Prostate gland (tissue), 2 donors: Measurements from ENCODE around the gene KCNE3. TPM values are rescaled to one million over a fixed set of nuclear protein-coding genes. Genes with fewer than 3 reads are reported as not detected.

Experiments
- DNase-seq: peaks from one replicate; pipeline ENCODE4 v3.0.0-alpha.2; 2019; ENCODE audit warnings: low spot score
- H3K27ac ChIP-seq, 2 donors: fragments of 200-600 bp; sonication (generic); 2 replicates each; pipeline ENCODE4 v1.5.1; 2017 to 2019
- H3K27me3 ChIP-seq: fragments of 200-600 bp; sonication (generic); replicated peaks from 2 replicates; pipeline ENCODE4 v1.5.1; 2019; ENCODE audit not compliant: insufficient read depth
- H3K36me3 ChIP-seq, 2 donors: fragments of 200-600 bp; sonication (generic); 1 replicate in 1 of 2; 2 replicates in 1 of 2; pipeline versions ENCODE4 v1.5.1 to v1.8.1; 2017 to 2019
- H3K4me1 ChIP-seq: fragments of 200-600 bp; sonication (generic); replicated peaks from 2 replicates; pipeline ENCODE4 v1.5.1; 2019
- H3K4me3 ChIP-seq, 2 donors: fragments of 200-600 bp; sonication (generic); 2 replicates each; pipeline ENCODE4 v1.5.1; 2017 to 2019
- H3K9me3 ChIP-seq: fragments of 200-600 bp; sonication (generic); 2 replicates; pipeline ENCODE4 v1.5.1; 2017
- CTCF ChIP-seq, 4 experiments: fragments of 200-600 bp in 2 of 4; fragments of 450-650 bp in 2 of 4; sonication (generic) in 2 of 4; IDR thresholded peaks; 1 replicate in 3 of 4; 2 replicates in 1 of 4; pipeline ENCODE4 v1.5.1; 2016 to 2019; ENCODE audit warnings: antibody characterized with exemption in 4 of 4, mild to moderate bottlenecking in 2 of 4, moderate library complexity in 2 of 4
- POLR2A ChIP-seq: fragments of 450-650 bp; IDR thresholded peaks from one replicate; pipeline ENCODE4 v1.6.1; 2016; ENCODE audit warnings: antibody characterized with exemption, mild to moderate bottlenecking
- POLR2AphosphoS5 ChIP-seq: sonication (generic); formaldehyde crosslinking; IDR thresholded peaks from one replicate; pipeline ENCODE4 v1.6.1; 2017; ENCODE audit warnings: antibody characterized with exemption
- WGBS: methylation state at CpG from one replicate; pipeline ENCODE4 v1.1.5; 2018; 5-methylcytosine and 5-hydroxymethylcytosine counted together
- intact Hi-C: fragments of 100-400 bp; cut with DNase I; formaldehyde crosslinking; loops from one replicate; pipeline ENCODE4 v1.14.2; 2022
- total RNA-seq, 2 donors: library from RNA; depleted of rRNA; stranded (reverse); fragments of >200 nt; gene quantifications; one replicate each; pipeline ENCODE4 v1.1.0, GENCODE V29; 2016

Gene KCNE3
- total RNA-seq, 2 donors from 2014 or later = 8.2 to 10.7 TPM

DNA sequence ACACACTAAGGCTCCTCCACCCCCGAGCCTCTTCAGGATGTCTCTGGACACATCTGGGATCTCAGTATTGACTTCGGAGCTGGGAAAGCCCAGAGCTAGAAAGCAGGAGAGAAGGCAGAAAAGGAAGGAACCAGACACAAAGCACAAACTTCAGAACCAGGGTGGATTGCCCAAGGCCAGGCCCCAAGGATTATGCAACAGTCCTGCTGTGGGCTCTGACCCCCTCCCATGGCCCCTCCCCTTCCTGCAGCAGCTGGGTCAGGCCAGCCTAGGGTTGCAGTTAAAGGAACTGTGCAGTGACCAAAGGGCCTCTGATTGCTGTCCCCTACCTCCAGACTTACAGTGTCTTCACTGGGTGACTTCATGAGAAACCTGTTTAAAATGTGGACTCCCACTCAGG lies 5.3 kb downstream of the KCNE3 start:
- DNase-seq = no peak
- H3K9me3 ChIP-seq = no peaks in the 10 kb centered on the region
- no peak for TF ChIP-seq POLR2AphosphoS5
- no peak for TF ChIP-seq POLR2A
- TF ChIP-seq CTCF (IDR thresholded peaks at IDR 0.05) = no peak
- peak overlapping the region in 1 of 2 donors; percentile 47 for H3K27ac ChIP-seq
- no peaks in the 10 kb centered on the region for H3K4me1 ChIP-seq
- 75% methylated on average over 2 of the region's 2 CpGs for WGBS
- intact Hi-C loops = no loop called here
- no peak overlapping the region for H3K4me3 ChIP-seq
- H3K27me3 ChIP-seq = no peaks in the 10 kb centered on the region
- no peaks in the 10 kb centered on the region for H3K36me3 ChIP-seq

GRCh38 chr11:74460481-74461154 lies 6.7 kb downstream of the KCNE3 start:
- intact Hi-C loops = no loop called here
- Histone ChIP-seq H3K36me3 (no peaks in the 10 kb centered on the region), H3K9me3 (no peaks in the 10 kb centered on the region), H3K4me3 (no peak overlapping the region), H3K27ac (no peak overlapping the region), H3K4me1 (no peaks in the 10 kb centered on the region), H3K27me3 (no peaks in the 10 kb centered on the region)
- WGBS = 74% methylated on average over 2 of the region's 2 CpGs
- no peak for DNase-seq
- TF ChIP-seq POLR2A (no peak), POLR2AphosphoS5 (no peak), CTCF (IDR thresholded peaks at IDR 0.05) (no peak)

- no peak for DNase-seq
These were observed 7.3 kb downstream of the KCNE3 start for GRCh38 chr11:74460065-74460464.

DNA sequence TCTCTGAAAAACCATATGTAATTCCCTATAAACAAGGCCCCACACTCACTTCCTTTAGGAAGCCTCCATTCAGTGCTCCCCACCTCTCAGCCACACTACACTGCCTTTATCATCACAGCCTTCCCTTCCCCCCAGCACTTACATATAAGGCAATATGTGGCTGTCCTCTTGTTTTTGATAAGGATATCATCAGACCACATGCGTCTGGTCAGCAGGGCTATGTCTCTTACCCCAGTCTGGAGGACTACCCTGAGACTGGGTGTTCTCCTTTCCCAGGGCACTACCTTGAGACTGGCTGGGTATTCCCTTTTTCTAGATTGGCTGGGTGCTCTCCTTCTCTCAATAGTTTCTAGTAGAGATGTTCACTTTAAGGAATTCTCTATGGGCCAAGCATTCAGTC lies 7.8 kb downstream of the KCNE3 start:
- no peak for TF ChIP-seq POLR2A
- TF ChIP-seq POLR2AphosphoS5 = no peak
- no peak for TF ChIP-seq CTCF (IDR thresholded peaks at IDR 0.05)
- Histone ChIP-seq H3K27ac (no peak overlapping the region), H3K9me3 (no peaks in the 10 kb centered on the region), H3K36me3 (no peaks in the 10 kb centered on the region), H3K4me3 (no peak overlapping the region), H3K27me3 (no peaks in the 10 kb centered on the region), H3K4me1 (no peaks in the 10 kb centered on the region)
- DNase-seq = no peak
- WGBS = 0% methylated on average over 1 of the region's 1 CpG
- intact Hi-C loops = loop anchor here (10.0 kb wide), 1 partner anchor 275 kb away; the partner anchor contains the start of gene CHRDL2

More at GRCh38 chr11:74460065-74460464, 7.3 kb downstream of the KCNE3 start:
- H3K4me1 ChIP-seq = no peaks in the 10 kb centered on the region
- no peak overlapping the region for H3K27ac ChIP-seq
- H3K27me3 ChIP-seq = no peaks in the 10 kb centered on the region
- no peaks in the 10 kb centered on the region for H3K36me3 ChIP-seq
- no peak overlapping the region for H3K4me3 ChIP-seq
- 77% methylated on average over 4 of the region's 4 CpGs for WGBS
- intact Hi-C loops = no loop called here
- TF ChIP-seq CTCF (IDR thresholded peaks at IDR 0.05) (no peak), POLR2A (no peak), POLR2AphosphoS5 (no peak)
- no peaks in the 10 kb centered on the region for H3K9me3 ChIP-seq

DNA sequence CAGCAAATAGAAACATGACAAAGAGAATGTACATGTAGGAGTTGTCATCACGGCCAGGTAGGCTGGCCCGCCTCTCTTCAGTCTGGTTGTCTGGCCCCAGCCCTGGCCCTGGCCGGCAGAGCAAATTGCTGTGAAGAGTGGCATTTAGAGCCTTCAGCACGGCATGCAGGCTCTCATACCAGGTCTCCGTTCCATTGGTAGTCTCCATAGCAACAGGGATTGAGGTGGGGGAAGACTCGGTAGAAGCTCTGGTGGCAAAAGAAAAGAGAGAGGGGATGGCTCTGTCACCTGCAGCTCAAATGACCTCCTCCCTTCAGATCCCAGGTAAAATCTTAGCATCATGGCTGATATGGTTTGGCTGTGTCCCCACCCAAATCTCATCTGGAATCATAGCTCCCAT lies 10.0 kb downstream of the KCNE3 start:
- DNase-seq = no peak
- Histone ChIP-seq H3K9me3 (no peaks in the 10 kb centered on the region), H3K4me3 (no peak overlapping the region), H3K36me3 (no peaks in the 10 kb centered on the region), H3K27ac (no peak overlapping the region), H3K4me1 (no peaks in the 10 kb centered on the region), H3K27me3 (no peaks in the 10 kb centered on the region)
- TF ChIP-seq CTCF (IDR thresholded peaks at IDR 0.05) (no peak), POLR2AphosphoS5 (no peak), POLR2A (no peak)
- intact Hi-C loops = loop anchor here (10.0 kb wide), 1 partner anchor 277 kb away; the partner anchor contains the start of gene CHRDL2
- WGBS = 85% methylated on average over 6 of the region's 6 CpGs
